PFSK-1 (cell line): ENCODE data around the gene PKN2.
A peak's percentile ranks its signal among the peaks of the same experiment; 100 is the strongest.

ENCODE experiments used
- FOXP2 ChIP-seq: optimal IDR thresholded peaks from 2 replicates; pipeline ENCODE3; 2011; ENCODE audit warnings: borderline replicate concordance, control low read depth, inconsistent platforms; ENCODE audit not compliant: insufficient read depth; ENCODE audit errors: extremely low read length, extremely low read depth
- POLR2AphosphoS5 ChIP-seq: IDR thresholded peaks from 2 replicates; pipeline ENCODE4 v1.6.1; 2012; ENCODE audit warnings: low read depth, mild to moderate bottlenecking, control low read depth, low read length, moderate library complexity
- REST ChIP-seq, 2 experiments: IDR thresholded peaks; 2 replicates each; pipeline versions ENCODE4 v1.6.1 to v1.8.0; 2011 to 2012; ENCODE audit warnings: low read depth in 2 of 2, low read length in 2 of 2, control low read depth in 1 of 2, inconsistent platforms in 1 of 2, mild to moderate bottlenecking in 1 of 2, moderate library complexity in 1 of 2; ENCODE audit not compliant: insufficient read depth in 1 of 2
- SIN3A ChIP-seq: IDR thresholded peaks from 2 replicates; pipeline ENCODE4 v1.6.1; 2012; ENCODE audit warnings: mild to moderate bottlenecking, low read length, moderate library complexity, borderline replicate concordance; ENCODE audit not compliant: insufficient read depth
- TAF1 ChIP-seq: IDR thresholded peaks from 2 replicates; pipeline ENCODE4 v1.6.1; 2012; ENCODE audit warnings: low read length, control low read depth, borderline replicate concordance; ENCODE audit not compliant: insufficient read depth

The PKN2 gene

DNA sequence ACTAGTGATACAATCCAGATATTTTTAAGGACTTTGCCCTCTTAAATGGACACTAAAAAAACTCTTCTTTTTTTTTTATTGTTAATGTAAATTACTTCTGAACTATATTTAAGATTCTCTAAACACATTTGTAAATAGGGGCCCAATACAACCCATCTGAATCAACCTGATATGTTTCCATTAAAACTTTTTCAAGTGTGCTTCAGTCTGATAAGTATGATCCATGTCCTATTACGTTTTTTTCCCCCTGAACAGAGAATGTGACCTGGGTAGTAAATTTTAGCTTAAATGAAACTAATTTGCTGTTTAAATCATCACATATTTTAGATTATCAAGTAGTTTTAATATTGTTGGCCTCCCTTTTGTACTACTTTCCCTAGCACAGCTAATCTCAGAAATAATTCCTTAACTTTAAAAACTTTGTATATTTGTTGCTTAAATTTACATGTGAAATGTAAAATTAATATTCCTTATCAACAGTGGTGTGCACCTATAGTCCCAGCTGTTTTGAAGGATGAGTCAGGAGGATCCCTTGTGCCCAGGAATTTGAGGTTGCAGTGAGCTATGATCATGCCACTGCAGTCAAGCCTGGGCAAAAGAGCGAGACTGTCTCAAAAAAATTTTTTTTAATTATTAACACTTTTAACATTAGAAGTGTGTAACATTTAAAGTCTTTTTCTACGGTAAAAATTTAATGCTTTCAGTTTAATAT is 3.0 kb upstream of the PKN2 start:
- TF ChIP-seq FOXP2 (no peak), SIN3A (no peak)

GRCh38 chr1:88684482-88685258 is 597 bp downstream of the PKN2 start:
- TF ChIP-seq TAF1 (0 out of 2 replicates have a peak, but pooled peaks have one; percentile 23), POLR2AphosphoS5 (no peak; the same call in 1 of the 2 replicates), SIN3A (peak; percentile 39; the same call in 1 of the 2 replicates), REST (IDR thresholded peaks at IDR 0.05; ENCODE audit: insufficient read depth in 1 of 2, low read depth in 2 of 2, low read length in 2 of 2) (no peak), FOXP2 (no peak)

GRCh38 chr1:88685259-88685620 is 1.2 kb downstream of the PKN2 start:
- no peak for TF ChIP-seq REST (IDR thresholded peaks at IDR 0.05; ENCODE audit: insufficient read depth in 1 of 2, low read depth in 2 of 2, low read length in 2 of 2)
- no peak for TF ChIP-seq FOXP2
- no peak for TF ChIP-seq SIN3A
- no peak for TF ChIP-seq POLR2AphosphoS5
- TF ChIP-seq TAF1: no peak

- no peak for TF ChIP-seq POLR2AphosphoS5
- TF ChIP-seq SIN3A: no peak
- no peak for TF ChIP-seq REST (IDR thresholded peaks at IDR 0.05; ENCODE audit: insufficient read depth in 1 of 2, low read depth in 2 of 2, low read length in 2 of 2)
- TF ChIP-seq TAF1: no peak
- no peak for TF ChIP-seq FOXP2
Observed at GRCh38 chr1:88691540-88691939, 7.5 kb downstream of the PKN2 start.

DNA sequence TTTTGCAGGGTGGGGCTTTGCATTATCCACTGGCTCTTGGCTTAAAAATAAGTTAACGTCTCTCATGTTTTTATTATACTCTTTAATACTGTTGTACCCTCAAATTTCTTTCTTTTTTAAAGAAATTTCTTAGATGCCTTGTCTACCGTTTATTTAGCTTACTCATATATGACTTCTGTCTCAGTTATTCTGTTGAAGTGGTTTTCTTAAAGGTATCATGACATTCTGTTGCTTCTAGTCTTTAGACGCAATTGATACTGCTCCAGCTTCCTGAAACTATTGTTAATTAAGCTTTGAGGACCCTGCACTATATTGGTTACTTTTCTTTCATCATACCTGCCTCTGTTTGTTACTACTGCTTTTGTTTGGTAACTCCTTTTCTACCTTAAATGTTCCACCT is 11.7 kb downstream of the PKN2 start:
- TF ChIP-seq SIN3A: no peak
- no peak for TF ChIP-seq FOXP2
- no peak for TF ChIP-seq REST (IDR thresholded peaks at IDR 0.05; ENCODE audit: insufficient read depth in 1 of 2, low read depth in 2 of 2, low read length in 2 of 2)
- no peak for TF ChIP-seq POLR2AphosphoS5
- no peak for TF ChIP-seq TAF1
